NB4 (cell line): ENCODE results near the gene FAM210A.
"Not testable (repeated sequence)": the region's sequence is repeated elsewhere in the genome, so short reads cannot be mapped to it uniquely, and the experiment has no call there.

Source experiments
- POLR2A ChIP-seq: IDR thresholded peaks from 2 replicates; pipeline ENCODE4 v1.6.1; 2011; ENCODE audit warnings: mild to moderate bottlenecking; ENCODE audit not compliant: insufficient read length; ENCODE audit errors: extremely low read depth
- TF ChIP-seq, protein P1 (sequence below): IDR thresholded peaks from one replicate; pipeline ENCODE4 v1.5.1; 2012; ENCODE audit warnings: low read depth, low read length

DNA sequence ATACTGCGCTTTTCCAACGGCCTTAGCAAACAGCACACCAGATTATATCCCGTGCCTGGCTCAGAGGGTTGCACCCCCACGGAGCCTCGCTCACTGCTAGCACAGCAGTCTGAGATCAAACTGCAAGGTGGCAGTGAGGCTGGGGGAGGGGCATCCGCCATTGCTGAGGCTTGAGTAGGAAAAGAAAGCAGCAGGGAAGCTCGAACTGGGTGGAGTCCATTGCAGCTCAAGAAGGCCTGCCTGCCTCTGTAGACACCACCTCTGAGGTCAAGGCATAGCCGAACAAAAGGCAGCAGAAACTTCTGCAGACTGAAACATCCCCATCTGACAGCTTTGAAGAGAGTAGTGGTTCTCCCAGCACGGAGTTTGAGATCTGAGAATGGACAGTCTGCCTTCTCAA is 36.3 kb downstream of the FAM210A start:
- not testable (repeated sequence) for TF ChIP-seq POLR2A
- TF ChIP-seq, protein P1, sequence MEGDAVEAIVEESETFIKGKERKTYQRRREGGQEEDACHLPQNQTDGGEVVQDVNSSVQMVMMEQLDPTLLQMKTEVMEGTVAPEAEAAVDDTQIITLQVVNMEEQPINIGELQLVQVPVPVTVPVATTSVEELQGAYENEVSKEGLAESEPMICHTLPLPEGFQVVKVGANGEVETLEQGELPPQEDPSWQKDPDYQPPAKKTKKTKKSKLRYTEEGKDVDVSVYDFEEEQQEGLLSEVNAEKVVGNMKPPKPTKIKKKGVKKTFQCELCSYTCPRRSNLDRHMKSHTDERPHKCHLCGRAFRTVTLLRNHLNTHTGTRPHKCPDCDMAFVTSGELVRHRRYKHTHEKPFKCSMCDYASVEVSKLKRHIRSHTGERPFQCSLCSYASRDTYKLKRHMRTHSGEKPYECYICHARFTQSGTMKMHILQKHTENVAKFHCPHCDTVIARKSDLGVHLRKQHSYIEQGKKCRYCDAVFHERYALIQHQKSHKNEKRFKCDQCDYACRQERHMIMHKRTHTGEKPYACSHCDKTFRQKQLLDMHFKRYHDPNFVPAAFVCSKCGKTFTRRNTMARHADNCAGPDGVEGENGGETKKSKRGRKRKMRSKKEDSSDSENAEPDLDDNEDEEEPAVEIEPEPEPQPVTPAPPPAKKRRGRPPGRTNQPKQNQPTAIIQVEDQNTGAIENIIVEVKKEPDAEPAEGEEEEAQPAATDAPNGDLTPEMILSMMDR, result not testable (repeated sequence)
